HG03175 (cell line): ENCODE measurements around the gene NSL1.
"Not testable (repeated sequence)": the region's sequence is repeated elsewhere in the genome, so short reads cannot be mapped to it uniquely, and the experiment has no call there.

Experiments used
- ATAC-seq: cut with Tn5 transposase; IDR thresholded peaks from one replicate; pipeline ENCODE4 v1.9.1; 2021; ENCODE audit warnings: mild to moderate bottlenecking, moderate library complexity; ENCODE audit not compliant: unreplicated experiment

Gene NSL1

DNA sequence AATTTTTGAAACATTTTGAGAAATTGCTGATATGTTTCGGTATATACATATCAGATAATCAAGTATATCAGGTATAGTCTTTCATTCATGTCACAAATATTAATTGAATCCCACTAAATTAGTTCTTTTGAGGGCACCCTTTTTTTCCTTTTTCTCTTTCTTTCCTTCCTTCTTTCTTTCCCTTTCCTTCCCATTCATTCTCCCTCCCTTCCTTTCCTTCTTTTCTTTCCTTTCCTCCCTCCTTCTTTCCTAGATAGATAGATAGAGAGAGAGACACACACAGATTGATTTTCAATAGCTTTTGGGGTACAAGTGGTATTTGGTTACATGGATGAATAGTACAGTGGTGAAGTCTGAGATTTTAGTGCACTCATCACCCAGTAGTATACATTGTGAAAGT is 5.7 kb downstream of the NSL1 start:
- ATAC-seq: no peak

DNA sequence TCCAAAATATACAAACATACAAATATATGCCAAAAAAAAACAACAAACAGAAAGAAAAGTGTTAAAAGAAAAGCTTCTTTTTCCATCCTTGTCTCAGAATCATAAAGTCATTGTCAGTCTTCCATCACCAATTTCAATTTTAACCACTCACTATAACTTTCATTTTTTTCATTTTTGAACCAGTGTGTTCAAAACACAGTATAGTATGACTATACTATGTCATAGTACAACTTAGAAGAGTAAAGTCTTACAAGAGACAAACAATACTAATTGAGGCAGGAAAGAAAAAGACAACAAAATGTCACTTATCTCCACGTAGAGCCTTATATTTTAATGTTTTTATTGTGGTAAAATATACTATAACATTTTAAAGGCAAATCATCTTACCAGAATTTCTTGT is 7.6 kb downstream of the NSL1 start:
- ATAC-seq: no peak

GRCh38 chr1:212782422-212783154 is 9.0 kb downstream of the NSL1 start:
- no peak for ATAC-seq

DNA sequence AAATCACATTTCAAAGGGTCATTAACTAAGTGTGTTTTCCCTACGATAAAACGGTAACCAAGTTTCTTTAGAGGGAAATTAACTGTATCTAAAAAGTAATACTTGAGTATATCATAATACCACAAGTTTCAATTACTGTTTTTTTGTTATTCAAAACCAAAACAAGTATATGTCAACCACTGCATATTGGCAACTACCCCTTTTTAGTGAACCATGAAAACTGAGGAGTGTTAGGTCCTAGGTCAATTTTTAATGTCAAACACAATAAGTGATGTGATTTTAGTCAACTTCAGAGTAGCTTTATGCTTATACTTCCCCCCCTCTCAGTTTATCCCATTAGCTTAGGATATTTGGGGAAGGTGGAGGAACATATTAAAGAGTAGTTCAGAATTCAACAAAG is 10.4 kb downstream of the NSL1 start:
- ATAC-seq: no peak

GRCh38 chr1:212780759-212781158 is 10.8 kb downstream of the NSL1 start:
- no peak for ATAC-seq

GRCh38 chr1:212779086-212779485 is 12.5 kb downstream of the NSL1 start:
- not testable (repeated sequence) for ATAC-seq

- no peak for ATAC-seq
These were observed 14.4 kb downstream of the NSL1 start for GRCh38 chr1:212777151-212777550.

- no peak for ATAC-seq
These were observed 16.3 kb downstream of the NSL1 start for GRCh38 chr1:212775241-212775640.

DNA sequence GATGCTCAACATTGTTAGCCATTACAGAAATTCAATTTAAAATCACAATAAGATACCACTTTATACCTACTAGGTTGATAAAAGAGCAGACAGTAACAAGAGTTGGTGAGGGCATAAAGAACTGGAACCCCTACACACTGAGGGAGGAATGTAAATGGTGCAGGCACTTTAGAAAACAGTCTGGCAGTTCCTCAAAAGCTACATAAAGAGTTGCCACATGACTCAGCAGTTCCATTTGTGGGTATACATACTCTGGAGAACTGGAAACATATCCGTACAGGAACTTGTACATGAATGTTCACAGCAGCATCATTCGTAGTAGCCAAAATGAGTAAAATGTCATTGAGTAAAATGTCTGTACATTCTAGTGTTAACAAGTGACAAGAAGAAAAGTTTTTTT is 17.0 kb downstream of the NSL1 start:
- ATAC-seq: no peak

GRCh38 chr1:212773011-212773410 is 18.6 kb downstream of the NSL1 start:
- no peak for ATAC-seq

DNA sequence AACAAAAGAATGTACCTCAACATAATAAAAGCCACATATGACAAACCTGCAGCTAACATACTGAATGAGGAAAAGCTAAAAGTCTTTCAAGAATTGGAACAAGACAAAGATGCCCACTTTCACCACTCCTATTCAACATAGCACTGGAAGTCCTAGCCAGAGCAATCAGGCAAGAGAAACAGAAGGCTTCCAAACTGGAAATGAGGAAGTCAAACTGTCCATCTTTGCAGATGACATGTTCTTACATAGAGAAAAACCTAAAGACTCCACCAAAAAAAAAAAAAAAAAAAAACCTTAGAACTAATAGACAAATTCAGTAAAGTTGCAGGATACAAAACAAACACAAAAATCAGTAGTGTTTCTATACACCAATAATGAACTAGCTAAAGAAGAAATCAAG is 20.2 kb downstream of the NSL1 start:
- ATAC-seq: no peak

GRCh38 chr1:212769459-212770167 is 22.0 kb downstream of the NSL1 start:
- no peak for ATAC-seq

GRCh38 chr1:212766825-212767224 is 24.8 kb downstream of the NSL1 start:
- not testable (repeated sequence) for ATAC-seq

- ATAC-seq: not testable (repeated sequence)
These were observed 26.8 kb downstream of the NSL1 start for GRCh38 chr1:212764718-212765281.

DNA sequence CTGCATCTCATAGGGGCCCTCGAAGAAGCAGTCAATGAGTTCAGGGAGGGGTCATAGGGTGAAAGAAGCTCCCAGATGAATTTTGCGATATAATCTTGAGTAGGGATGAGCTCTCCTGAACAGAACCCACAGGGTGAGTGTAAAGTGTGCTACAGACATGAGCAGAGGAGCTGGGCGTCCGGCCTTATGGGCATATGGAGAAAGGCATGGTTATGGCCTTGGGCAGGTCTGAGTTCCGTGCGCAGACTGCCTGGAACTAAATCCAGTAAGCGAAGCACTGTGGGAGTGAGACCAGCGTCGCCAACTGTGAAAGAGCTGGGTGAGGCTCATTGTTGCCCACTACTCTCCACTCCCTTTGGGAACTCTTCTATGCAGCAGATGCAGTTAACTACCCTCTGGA is 28.7 kb downstream of the NSL1 start:
- no peak for ATAC-seq

GRCh38 chr1:212762234-212762633 is 29.3 kb downstream of the NSL1 start:
- ATAC-seq: no peak

DNA sequence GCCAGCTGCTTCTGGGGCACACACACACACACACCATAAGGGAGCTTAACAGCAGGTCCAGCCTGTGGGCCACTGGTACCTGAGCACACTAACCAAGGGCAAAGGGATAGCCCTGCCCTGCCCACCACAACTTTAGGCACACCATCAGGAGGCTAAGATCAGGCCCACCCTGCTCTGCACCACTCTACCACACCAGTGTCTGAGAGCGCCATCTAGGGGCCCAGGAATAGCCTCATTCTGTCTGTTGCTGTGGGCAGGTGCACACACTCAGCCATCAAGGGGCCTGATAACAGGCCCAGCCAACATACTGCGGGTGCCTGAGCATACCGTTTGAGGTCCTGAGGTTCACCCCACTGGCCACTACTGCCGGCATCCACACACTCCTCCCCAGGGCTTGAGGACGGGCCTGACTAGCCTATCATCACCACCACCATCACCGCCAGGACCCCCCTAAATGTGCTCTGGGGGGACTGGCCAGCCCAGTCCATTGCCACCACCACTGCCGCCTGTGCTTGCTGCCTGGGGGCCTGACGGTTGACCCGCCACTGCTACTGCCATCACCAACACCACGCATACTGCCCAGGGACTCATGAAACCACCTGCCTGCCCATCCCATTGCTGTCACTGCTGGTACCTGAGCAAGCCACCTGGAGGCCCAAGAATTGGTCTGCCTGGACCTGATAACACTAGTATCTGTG is 31.3 kb downstream of the NSL1 start:
- ATAC-seq: peak; percentile 50

GRCh38 chr1:212759683-212760082 is 31.9 kb downstream of the NSL1 start:
- no peak for ATAC-seq

GRCh38 chr1:212754680-212755079 is 36.9 kb downstream of the NSL1 start:
- no peak for ATAC-seq

- ATAC-seq: no peak
These were observed 37.4 kb downstream of the NSL1 start for GRCh38 chr1:212754193-212754592.

DNA sequence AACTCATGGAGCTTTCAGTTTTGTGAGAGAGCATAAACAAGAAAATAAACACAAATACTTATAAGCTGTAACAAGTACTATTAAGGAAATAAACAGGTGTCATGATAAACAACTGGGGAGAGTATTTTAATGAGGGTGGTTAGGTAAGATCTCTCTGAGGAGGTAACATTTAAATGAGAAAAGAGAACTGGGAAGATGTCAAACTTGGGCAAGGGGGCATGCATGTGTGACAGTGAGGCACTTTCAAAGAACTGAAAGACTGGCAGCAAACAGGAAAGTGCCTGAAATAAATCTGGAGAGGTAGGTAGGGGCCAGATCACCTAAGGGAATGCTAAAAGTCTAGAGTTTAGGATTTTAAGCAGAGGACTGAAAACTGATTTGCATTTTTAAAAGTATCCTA is 37.8 kb downstream of the NSL1 start:
- ATAC-seq: no peak
